HG03108 (cell line): ENCODE data around the gene RNU6-9.

ENCODE experiments used
- ATAC-seq: cut with Tn5 transposase; IDR thresholded peaks from one replicate; pipeline ENCODE4 v1.9.1; 2021; ENCODE audit warnings: moderate library complexity; ENCODE audit not compliant: unreplicated experiment

The RNU6-9 gene

DNA sequence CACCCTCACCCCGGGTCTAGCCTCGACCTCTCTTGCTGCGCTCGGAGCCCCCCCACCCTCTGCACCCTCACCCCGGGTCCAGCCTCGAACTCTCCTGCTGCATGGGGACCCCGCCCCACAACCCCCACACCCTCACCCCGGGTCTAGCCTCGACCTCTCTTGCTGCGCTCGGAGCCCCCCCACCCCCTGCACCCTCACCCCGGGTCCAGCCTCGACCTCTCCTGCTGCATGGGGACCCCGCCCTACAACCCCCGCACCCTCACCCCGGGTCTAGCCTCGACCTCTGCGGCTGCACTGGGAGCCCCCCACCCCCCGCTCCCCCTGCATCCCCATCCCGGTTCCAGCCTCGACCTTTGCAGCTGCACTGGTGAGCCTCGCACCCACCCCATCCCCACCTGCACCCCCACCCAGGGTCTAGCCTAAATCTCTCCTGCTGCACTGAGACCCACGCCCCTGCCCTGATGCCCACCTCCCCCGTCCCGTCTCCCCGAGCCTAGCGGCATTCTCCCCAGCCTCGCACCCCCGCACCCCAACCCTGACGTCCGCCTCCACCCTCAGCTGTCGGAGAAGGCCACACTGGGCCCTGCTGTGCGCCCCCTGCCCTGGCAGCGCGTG lies 32.0 kb upstream of the RNU6-9 start:
- ATAC-seq, result no peak

DNA sequence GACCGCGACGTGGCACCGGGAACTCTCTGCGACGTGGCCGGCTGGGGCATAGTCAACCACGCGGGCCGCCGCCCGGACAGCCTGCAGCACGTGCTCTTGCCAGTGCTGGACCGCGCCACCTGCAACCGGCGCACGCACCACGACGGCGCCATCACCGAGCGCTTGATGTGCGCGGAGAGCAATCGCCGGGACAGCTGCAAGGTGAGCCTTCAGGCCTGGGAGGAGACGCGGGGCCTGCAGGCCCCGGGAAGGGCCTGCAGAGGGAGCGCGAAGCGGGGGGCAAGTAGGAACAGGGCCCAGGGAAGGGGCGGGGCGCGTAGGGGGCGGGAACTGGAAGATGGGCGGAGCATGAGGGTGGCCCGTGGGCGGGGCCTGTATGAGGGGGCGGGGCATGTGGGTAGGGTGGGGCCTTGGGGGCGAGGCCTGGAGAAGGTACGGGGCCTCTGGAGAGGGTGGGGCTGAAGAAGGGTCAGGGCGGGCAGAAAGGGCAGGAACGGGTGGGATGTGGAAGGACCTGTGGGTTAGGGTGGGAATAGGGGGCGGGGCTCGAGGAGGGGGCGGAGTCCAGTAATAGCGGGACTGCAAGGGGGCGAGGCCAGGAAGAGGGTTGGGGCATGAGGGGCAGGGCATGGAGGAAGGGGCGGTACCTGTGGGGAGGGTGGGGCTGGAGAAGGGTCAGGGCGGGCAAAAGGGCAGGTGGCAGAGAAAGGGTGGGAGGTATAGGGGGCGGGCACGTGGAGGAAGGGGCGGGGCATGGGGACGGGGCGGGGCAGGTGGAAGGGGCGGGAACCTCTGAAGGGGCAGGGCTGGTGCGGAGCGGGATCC lies 31.3 kb upstream of the RNU6-9 start:
- ATAC-seq, result no peak

DNA sequence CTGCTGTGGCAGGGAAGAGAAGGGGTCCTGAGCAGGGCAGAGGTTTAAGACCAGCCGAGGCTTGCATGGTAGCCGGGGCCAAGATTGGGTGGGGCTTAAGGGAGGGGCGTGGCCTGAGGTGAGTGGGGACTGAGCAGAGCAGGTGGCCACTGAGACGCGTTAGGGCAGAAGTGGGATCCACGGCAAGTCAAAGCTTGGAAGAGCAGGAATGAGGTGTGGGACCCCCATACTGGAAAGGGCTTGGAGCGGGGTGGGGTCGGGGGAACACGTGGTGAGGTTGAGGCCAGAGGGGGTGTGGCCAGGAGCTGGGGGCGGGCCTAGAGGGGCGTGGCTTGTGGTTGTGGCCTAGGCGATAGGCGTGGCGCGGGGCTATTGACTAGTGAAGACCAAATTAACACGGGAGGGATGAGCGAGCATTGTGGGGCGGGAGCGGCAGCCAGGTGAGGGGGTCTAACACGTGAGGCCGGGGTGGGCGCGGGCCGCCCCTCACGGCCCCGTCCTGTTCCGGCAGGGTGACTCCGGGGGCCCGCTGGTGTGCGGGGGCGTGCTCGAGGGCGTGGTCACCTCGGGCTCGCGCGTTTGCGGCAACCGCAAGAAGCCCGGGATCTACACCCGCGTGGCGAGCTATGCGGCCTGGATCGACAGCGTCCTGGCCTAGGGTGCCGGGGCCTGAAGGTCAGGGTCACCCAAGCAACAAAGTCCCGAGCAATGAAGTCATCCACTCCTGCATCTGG lies 30.5 kb upstream of the RNU6-9 start:
- ATAC-seq, result no peak

DNA sequence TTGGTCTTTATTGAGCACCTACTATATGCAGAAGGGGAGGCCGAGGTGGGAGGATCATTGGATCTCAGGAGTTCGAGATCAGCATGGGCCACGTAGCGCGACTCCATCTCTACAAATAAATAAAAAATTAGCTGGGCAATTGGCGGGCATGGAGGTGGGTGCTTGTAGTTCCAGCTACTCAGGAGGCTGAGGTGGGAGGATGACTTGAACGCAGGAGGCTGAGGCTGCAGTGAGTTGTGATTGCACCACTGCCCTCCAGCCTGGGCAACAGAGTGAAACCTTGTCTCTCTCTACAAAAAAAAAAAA lies 30.0 kb upstream of the RNU6-9 start:
- no peak for ATAC-seq

DNA sequence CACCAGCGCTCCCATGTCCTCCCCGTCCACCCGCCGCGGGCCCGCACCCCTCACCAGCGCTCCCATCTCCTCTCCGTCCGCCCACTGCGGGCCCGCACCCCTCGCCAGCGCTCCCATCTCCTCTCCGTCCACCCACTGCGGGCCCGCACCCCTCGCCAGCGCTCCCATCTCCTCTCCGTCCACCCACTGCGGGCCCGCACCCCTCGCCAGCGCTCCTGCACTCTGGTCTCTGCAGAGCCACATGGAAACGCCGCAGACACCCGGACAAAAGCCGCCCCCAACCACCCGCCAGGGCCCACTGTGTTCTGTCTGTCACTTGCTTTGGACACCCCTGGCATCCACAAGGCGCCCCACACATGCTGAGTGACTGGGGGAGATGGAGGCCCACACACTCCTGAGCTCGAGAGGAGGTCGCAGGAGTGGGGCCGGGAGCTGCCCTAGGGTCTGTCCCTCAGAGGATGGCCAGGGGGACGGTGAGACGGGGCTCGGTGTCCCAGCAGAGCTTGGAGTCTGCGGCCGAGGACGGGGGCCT lies 26.4 kb upstream of the RNU6-9 start:
- no peak for ATAC-seq

DNA sequence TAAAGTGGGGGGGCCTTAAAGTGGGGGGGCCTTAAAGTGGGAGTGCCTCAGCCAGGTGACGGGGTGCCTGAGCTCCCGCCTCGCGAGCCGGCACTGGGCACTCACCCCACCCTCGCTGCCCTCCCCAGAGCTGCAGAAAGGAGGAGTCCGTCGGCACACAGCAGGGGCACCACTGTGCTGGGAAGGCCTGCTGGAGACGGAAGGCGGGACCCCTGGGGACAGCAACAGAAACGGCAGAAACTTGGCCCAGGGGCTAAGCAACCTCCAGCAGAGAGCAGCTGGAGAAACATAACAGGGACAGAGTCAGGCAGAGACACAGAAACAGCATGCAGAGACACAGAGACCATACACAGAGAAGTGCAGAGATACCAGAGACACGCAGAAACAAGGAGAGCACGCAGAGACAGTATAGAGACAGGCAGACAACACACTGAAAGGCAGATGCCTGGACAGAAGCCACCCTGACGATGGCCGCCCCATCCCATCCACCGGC lies 25.9 kb upstream of the RNU6-9 start:
- ATAC-seq, result no peak

DNA sequence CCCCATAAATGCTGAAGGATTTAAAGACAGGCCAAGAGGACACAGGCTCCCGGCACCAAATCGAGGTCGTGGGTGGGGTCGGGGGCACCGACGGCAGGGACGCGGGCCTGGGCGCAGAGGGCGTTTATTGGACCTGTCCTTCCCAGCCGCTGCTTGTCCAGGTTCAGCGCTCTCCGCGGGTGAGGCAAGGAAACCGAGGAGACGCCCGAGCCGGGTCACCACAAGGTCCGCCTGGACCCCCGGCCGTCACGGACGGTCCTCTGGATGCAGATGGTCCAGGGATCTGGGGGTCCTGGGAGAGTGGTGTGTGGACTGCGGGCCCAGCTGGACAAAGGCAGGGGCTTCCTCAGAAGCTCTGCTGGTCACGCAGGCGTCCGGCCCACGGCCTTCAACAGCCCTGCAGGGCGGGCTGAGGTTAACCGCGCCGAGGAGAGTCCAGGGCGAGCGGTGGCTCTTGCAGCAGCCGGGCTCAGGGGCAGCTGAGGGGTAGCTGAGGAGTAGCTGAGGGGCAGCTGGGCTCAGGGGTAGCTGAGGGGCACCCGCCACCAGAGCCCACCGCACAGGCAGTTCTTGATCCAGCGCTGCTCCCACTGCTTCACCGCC lies 25.3 kb upstream of the RNU6-9 start:
- no peak for ATAC-seq

DNA sequence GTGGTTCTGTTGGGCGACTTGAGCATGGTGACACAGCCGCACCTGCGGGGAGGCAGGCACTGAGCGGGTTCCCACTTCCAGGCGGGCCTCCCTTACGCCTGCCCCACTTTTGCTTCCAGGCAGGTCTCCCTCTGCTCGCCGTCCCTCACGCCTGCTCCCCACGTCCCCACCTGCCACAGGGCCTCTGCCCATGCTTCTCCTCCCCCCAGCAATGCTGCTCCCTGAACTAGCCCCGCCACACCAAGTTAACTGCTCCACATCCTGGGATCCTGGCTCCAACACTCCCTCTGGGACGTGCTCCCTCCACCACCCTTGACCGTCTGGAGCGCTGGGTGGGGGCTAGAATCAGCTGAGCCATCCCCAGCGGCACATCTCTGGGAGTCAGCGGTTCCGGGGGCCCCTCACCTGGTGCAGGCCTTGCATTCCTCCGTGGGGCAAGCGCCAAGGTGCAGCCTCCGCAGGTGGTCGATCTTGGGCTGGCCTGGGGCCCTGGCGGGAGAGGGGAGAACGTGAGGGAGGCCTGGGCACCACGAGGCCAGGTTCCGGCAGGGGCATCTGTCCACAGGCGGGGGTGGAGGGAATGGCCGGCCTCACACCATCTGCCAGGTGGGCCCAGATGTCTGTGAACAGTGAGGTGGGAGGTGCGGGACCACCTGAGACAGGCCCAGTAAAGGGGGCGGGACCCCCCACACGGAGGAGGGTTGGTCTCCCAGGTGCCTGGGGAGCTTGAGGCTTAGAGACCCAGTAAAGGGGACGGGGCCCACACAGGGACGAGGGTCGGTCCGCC lies 24.6 kb upstream of the RNU6-9 start:
- no peak for ATAC-seq

DNA sequence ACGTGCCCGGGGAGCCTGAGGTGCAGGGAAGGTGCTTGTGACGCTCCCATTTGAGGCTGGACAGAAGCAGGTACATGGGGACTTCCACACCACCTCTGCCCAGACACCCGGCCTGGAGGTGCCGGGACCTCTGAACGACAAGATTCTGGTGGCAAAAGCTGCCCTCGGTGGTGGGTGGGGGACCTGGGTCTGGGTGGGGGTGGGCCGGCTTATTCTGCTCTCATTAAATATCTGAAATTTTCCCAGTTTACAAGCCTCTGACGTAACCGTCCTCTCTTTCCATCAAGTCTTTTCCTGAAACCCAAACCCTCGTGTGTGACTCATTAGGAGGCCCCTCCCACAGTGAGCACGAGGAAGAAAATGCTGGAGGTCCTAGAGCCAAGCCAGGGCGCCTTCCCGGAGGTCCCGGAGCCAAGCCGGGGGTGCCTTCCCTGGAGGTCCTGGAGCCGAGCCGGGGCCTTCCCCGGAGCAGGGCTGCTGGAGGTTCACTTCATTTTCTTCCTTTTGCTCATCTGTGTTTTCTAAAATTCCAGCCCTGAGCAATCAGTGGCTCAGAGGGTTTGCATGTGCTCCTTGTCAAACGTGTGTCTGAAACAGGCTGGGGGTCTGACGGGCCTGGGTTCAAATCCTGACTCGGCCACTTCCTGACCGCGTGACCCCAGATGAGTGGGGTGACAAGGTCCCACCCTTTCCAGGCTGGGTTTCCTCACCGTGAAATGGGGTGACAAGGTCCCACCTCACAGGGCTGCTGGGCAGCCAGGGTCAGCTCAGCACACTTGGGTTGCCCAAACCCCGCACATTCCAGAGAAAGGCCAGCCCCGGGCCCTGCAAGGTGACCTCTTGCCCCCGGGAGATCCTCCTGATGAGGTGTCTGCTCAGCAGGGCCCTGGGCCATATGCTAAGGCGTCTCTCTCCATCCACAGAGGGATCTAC lies 23.8 kb upstream of the RNU6-9 start:
- no peak for ATAC-seq

DNA sequence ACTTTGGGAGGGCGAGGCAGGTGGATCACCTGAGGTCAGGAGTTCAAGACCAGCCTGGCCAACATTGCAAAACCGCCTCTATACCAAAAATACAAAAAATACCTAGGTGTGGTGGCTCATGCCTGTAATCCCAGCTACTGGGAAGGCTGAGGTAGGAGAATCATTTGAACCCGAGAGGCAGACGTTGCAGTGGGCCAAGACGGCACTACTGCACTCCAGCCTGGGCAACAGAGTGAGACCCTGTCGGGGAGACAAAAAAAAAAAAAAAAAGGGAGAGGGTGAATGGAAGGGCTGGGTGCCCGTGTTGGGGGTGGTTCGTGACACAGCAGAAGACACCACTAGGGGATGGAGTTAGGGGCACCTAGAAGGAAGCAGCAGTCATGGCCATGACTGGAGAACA lies 23.0 kb upstream of the RNU6-9 start:
- ATAC-seq, result no peak

DNA sequence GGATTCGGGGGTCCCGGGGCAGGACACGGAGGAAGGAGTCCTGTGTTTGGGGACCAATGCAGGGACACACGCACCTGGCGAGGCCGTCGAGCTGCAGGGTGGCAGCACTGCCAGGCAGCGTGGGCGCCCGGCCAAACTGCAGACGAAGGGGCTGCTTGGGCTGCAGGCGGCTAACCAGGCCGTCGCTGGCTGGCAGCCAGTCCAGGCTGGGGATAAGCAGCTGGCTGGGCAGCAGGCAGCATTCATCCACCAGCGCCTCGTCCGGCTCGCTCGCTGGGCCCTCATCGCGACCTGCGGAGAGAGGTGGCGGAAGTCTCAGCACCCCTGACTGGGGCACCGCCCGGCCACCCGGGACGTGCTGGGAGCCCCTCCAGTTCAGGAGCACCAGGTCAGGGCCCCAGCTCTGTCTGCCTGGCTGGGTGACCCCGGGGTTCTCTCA lies 22.3 kb upstream of the RNU6-9 start:
- no peak for ATAC-seq

DNA sequence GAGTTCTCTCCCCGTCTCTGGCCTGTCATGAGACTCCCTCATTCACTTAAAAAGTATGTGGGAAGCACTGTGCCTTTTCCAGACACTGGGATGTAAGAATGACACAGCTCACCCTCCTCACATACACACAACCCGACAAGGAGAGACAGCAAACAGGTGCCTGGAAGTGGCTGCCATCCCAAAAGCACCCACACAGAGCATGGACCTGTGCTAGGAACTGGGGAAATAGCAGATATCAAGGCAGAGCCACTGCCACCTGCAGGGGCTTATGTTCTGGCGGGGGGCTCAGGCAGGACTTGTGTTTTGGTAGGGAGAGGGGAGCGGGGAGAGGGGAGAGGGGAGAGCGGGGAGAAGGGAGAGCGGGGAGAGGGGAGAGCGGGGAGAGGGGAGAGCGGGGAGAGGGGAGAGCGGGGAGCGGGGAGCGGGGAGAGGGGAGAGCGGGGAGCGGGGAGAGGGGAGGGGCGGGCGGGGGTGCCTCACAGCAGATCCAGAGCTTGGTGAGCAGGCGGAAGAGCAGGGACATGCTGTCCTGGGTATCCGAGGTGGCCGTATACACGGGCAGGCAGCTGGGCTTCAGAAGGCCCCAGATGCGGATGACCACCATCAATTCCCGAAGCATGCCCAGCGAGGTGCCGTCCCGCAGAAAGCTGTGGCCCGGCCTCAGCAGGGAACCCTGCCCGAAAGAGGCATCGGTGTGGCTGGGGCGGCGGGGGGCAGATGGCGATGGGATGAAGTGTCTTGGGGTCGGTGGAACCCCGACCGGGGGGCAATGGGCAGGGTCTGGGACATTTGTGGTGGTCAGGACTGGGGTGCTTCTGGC lies 21.6 kb upstream of the RNU6-9 start:
- no peak for ATAC-seq

DNA sequence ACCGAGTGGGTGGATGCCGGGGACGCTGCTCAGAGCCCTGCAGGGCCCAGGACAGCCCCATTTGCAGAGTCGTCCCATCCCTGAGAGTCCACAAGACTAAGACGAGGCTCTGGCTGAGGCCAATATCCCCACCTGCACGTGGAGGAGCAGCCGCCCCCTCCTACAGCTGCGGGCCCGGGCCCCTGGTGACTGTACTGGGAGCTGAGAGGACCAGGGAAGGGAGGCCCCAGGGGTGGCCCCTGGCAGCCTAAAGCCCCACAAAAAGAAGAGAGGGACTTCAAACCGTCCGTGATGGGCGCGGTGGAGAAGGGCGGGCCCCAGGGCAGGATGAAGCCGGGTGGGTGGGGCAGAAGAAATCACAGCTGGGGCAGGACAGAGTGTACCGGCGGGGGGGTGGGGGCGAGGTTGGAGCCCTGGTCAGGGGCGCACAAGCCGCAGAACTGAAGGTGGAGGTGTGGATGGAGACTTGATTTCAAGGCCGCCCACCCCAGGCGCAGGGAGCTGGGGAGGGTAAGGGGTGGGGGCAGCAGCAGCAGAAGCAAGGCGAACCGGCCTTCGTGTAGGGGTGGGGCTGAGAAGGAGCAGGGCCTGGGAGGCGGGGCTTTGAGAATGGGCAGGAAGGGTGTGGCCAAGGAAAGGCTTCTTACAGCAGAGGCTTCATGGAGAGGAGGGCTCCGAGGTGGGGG lies 20.9 kb upstream of the RNU6-9 start:
- no peak for ATAC-seq

DNA sequence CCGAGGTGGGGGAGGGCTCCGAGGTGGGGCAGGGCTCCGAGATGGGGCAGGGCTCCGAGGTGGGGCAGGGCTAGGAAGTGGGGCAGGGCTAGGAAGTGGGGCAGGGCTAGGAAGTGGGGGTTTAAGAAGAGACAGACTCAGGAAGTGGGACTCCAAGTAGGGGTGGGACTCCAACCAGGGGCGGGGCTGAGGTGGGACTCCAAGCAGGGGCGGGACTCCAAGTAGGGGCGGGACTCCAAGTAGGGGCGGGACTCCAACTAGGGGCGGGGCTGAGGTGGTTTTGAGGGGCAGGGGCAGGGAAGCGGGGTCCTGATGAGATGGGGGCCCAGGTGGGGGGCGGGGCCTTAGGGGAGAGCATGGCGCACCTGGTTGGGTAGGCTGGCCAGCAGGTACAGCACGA lies 20.2 kb upstream of the RNU6-9 start:
- no peak for ATAC-seq

DNA sequence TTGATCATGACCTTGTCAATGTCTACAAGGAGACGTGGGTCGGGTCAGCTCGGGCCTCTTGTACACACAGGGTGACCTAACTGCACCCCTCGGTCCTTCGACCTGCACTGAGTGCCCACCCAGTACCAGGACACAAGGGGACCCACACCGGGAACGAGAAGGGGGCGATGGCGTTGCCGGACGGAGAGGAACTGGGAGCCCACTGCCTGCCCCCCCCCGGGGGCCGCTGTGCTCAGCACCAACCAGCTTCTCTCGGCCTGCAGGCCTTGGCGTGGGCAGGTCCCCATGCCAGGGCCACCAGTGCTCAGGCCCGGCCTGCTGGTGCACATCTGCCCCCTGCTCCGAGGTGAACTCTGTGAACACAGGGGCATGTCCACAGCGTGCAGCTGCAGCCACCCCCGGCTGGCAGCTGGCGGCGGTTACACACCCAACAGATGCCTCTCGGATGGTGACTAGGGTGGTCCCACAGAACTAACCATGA lies 19.7 kb upstream of the RNU6-9 start:
- no peak for ATAC-seq

DNA sequence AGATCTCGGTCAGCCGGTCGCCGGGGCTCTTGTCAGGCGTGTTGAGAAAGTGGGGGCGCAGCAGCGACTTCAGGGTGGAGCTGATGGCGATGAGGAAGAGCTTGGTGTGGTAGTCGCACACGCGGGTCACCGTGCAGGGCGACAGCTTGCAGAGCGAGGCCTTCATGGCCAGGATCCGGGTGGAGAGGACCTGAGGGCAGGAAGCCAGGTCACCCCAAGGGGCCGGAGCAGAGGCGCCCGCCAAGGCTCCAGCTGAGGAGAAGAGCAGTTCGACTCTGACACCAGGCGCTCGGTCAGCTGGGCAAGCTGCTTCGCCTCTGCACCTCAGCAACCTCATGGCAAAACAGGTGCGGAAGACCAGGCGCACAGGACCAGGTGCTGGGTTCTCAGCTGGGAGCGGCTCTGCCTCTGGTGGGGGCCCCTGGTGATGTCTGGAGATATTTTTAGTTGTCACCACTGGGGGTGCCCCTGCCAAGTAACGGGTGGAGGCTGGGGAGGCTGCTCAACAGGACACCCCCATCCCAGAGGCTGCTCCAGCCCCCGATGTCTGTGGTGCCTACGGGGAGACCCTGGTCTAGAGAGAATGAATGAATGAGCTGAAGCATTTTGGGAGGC lies 17.9 kb upstream of the RNU6-9 start:
- no peak for ATAC-seq

DNA sequence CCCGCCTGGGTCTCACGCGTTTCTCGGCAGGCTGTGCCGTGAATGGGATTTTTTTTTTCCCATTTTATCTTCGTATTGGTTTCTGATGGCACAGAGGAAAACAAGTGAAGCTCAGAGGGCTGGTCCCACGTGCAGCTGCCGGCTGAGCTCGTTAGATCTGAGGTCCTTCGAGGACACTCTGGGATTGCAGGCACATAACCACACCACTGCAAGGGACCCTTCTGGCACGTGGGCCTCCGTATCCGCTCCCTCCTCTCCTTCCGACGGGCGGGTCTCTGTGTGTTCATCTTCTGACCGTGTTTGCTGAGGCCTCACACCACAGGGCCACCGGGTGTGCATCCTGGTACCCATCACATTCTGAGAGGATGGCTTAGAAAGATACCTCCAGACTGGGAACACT lies 17.2 kb upstream of the RNU6-9 start:
- no peak for ATAC-seq
